Occipital lobe (tissue), 2 donors: ENCODE data around the gene TMEM54. TPM values are rescaled to one million over a fixed set of nuclear protein-coding genes. Genes with fewer than 3 reads are reported as not detected.

Experiments used
- DNase-seq: peaks from one replicate; lab custom pipeline; 2025; lab: John Stamatoyannopoulos, UW
- total RNA-seq: library from RNA; depleted of rRNA; stranded (reverse); fragments of >200 nt; gene quantifications from one replicate; pipeline ENCODE4 v1.2.3, GENCODE V29; 2014

The TMEM54 gene
- total RNA-seq, 1 donor from 2014 or later: 5.3 TPM

GRCh38 chr1:32881871-32882850 lies 19.0 kb downstream of the TMEM54 start:
- no peak for DNase-seq

- no peak for DNase-seq
These were observed 19.9 kb downstream of the TMEM54 start for GRCh38 chr1:32881291-32881690.

- no peak for DNase-seq
These were observed 22.6 kb downstream of the TMEM54 start for GRCh38 chr1:32878637-32879041.

GRCh38 chr1:32878183-32878582 lies 23.0 kb downstream of the TMEM54 start:
- DNase-seq: no peak

- no peak for DNase-seq
These were observed 23.7 kb downstream of the TMEM54 start for GRCh38 chr1:32877211-32878110.

- no peak for DNase-seq
These were observed 24.6 kb downstream of the TMEM54 start for GRCh38 chr1:32876341-32877210.

GRCh38 chr1:32874860-32875752 lies 26.1 kb downstream of the TMEM54 start:
- no peak for DNase-seq

GRCh38 chr1:32873484-32873883 lies 27.7 kb downstream of the TMEM54 start:
- no peak for DNase-seq

- no peak for DNase-seq
These were observed 29.1 kb downstream of the TMEM54 start for GRCh38 chr1:32872192-32872460.

- DNase-seq: no peak
These were observed 29.6 kb downstream of the TMEM54 start for GRCh38 chr1:32871364-32872191.

- no peak for DNase-seq
These were observed 30.4 kb downstream of the TMEM54 start, which contains the start of gene FNDC5 for GRCh38 chr1:32870615-32871363. FNDC5 (minus strand) TSS chr1:32870912.

GRCh38 chr1:32869923-32870614 lies 31.1 kb downstream of the TMEM54 start:
- no peak for DNase-seq

- no peak for DNase-seq
These were observed 32.3 kb downstream of the TMEM54 start for GRCh38 chr1:32868806-32869455.

- no peak for DNase-seq
These were observed 33.1 kb downstream of the TMEM54 start for GRCh38 chr1:32868085-32868484.

GRCh38 chr1:32867671-32868070 lies 33.5 kb downstream of the TMEM54 start:
- DNase-seq: no peak

GRCh38 chr1:32867151-32867550 lies 34.0 kb downstream of the TMEM54 start:
- DNase-seq: no peak

- DNase-seq: no peak
These were observed 35.4 kb downstream of the TMEM54 start for GRCh38 chr1:32865639-32866405.
